ENCODE results near the gene DHCR24.

DHCR24 gene

DNA sequence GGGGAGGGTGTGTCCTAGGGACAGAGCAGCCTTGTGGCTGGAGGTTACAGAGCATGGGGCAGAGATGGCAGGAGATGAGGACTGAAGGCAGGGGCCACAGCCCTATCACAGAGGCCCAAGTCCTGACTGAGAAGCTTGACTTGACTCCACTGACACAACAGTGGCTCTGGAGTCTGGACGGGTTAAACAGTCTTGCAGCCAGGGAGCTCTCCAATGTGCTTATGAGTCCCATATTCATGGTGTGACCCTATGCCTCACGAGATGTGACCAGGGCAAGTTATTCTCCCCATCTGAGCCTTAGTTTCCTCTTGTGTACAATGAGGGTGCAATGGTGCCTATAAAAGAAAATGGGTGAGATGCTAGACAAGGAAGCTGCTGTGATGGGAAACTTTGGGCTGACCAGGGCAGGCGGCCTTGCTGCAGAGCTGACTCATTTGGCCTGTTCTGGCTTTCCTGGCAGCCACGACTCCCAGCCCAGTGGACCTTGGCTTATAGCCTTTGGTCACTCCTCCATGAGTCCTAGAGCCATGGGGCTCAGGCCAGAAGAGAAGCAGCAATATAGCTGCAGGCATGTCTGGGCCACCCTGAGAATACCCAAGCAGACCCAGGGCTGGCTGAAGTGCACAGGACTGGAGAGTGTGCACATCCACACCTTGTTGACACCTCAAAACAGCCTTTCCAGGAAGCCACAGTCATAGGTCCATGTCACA, 83.1 kb downstream of the DHCR24 start:
- DNase-seq (ENCODE audit: low read depth, low spot score), result no peak

DNA sequence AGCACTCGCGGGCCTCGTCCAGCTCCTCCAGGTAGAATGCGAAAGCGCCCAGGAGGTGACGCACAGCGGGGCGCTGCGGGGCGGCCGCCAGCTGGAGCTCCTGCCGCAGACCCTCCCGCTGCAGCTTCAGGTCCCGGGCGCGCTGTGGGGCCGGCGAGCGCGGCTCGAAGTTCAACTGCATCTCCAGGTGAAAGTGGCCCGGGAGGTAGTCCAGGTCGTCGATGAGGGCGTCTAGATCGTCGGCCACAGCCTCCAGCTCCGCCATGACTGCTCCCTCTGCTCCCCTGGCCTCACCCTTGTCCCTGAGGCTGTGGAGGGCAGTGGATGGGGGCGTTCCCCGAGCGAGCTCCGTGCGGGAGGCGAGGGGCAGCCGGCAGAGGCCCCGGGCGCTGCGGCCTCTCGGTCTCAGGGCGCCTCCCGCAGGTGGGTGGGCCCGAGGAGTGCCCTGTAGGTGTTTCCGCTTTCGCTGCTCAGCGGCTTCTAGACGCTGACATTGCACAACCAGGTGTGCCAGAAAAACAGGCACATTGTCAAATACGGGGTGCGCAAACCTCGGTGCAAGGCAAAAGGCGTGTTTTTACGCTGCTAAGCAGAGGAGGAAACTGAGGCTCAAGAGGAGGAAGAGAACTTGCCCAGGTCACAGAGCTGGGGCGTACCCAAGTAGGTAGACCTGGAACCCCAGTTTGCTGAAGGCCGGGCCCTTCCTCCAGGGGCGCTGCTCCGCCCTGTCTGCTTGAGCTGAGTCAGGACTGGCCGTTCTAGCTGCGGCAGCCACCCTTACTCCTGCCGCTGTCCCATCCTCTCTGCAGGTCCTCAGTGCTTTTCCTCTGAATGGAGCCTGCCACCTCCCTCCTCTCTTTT, 85.9 kb downstream of the DHCR24 start, which contains the start of gene TTC22:
TTC22 (minus strand) TSS at position 425 of the 861 bp plus-strand sequence; CDS start at position 265, 160 bp downstream.
- DNase-seq (ENCODE audit: low read depth, low spot score), result peak; percentile 34

DNA sequence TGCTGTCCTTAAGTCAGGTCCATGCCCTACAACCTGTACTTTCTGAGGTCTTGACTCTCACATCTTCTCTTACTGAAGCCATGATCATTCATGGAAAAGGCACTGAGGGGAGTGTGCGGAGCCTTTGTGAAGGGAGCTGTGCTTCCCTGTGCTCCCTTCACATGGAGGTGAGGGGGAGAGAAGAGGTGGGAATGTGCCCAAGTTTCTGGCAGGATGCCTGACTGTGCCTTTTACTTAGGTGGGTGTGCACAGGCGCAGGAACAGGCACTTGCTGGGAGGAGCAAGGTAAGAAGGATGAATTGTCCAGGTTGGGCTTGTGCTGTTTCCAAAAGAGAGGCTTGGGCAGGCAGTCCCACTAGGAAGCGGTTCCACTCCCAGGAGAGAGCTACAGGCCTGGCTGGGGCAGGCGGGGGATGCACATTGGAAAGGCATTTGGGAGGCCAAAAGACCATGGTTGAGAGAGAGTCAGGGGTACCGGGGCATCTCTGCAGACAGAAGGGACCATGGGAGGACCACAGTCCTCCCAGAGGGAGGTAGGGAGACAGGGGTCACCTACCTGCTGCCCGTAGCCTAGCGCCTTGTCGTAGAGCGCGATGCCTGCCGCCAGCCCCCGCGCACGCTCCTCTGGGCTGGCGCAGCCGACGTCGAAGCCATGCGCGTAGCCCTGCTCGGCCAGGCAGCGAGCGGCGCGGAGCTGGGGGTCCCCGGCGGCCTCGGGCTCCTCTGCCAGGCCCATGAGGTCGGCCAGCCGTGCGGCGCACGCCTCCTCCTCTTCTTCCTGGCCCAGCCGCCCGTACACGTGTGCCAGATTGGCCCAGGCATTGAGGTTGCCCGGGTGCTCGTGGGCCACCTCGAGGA, 86.7 kb downstream of the DHCR24 start:
- DNase-seq (ENCODE audit: low read depth, low spot score), result no peak

All from activated naive CD8-positive, alpha-beta T cell treated with anti-CD3 and anti-CD28 coated beads, Interleukin-2, amount 50 U/mL, for 16 hours (primary cell).